Stomach (tissue), 9 donors: ENCODE results near the gene KRT83. TPM values are rescaled to one million over a fixed set of nuclear protein-coding genes. Genes with fewer than 3 reads are reported as not detected.
A peak's percentile ranks its signal among the peaks of the same experiment; 100 is the strongest.

Experiments
- DNase-seq, 2 donors: peaks; one replicate each; pipeline versions ENCODE4 v3.0.0 to v3.0.0-alpha.2; 2013 to 2019
- H3K27ac ChIP-seq, 5 donors: fragments of 200-600 bp in 4 of 5; sonication (generic) in 4 of 5; one replicate each; pipeline ENCODE4 v1.5.1; 2013 to 2019; ENCODE audit warnings: mild to moderate bottlenecking in 1 of 5, moderate library complexity in 1 of 5
- H3K27me3 ChIP-seq, 3 donors: fragments of 200-600 bp; sonication (generic); one replicate each; pipeline ENCODE4 v1.5.1; 2017 to 2019; ENCODE audit warnings: mixed run types in 1 of 3
- H3K36me3 ChIP-seq, 4 donors: fragments of 200-600 bp; sonication (generic); 1 replicate in 3 of 4; 2 replicates in 1 of 4; pipeline ENCODE4 v1.5.1; 2016 to 2019
- H3K4me1 ChIP-seq, 4 donors: fragments of 200-600 bp; sonication (generic); one replicate each; pipeline ENCODE4 v1.5.1; 2016 to 2019
- H3K4me3 ChIP-seq, 4 donors: fragments of 200-600 bp; sonication (generic) in 3 of 4; one replicate each; pipeline ENCODE4 v1.5.1; 2016 to 2019; ENCODE audit warnings: mild to moderate bottlenecking in 1 of 4
- H3K9me3 ChIP-seq, 4 donors: fragments of 200-600 bp; sonication (generic); one replicate each; pipeline ENCODE4 v1.5.1; 2016 to 2019
- CTCF ChIP-seq, 7 experiments: fragments of 450-650 bp in 4 of 7; fragments of 200-600 bp in 3 of 7; sonication (generic) in 3 of 7; IDR thresholded peaks; one replicate each; pipeline ENCODE4 v1.5.1; 2016 to 2019; ENCODE audit warnings: antibody characterized with exemption in 7 of 7, control low read depth in 2 of 7, mild to moderate bottlenecking in 1 of 7
- EP300 ChIP-seq: sonication (generic); formaldehyde crosslinking; IDR thresholded peaks from one replicate; pipeline ENCODE4 v1.6.1; 2017; ENCODE audit warnings: antibody characterized with exemption
- POLR2A ChIP-seq, 4 donors: fragments of 450-650 bp; IDR thresholded peaks; one replicate each; pipeline ENCODE4 v1.6.1; 2016; ENCODE audit warnings: antibody characterized with exemption in 4 of 4, control low read depth in 2 of 4, mild to moderate bottlenecking in 1 of 4, moderate library complexity in 1 of 4
- POLR2AphosphoS5 ChIP-seq, 3 donors: sonication (generic); formaldehyde crosslinking; IDR thresholded peaks; one replicate each; pipeline ENCODE4 v1.6.1; 2016; ENCODE audit warnings: antibody characterized with exemption in 3 of 3
- WGBS, 5 donors: extraction: QIAGEN DNeasy Blood & Tissue Kit in 3 of 5; methylation state at CpG; one replicate each; pipeline versions ENCODE4 v1.1.5 to v1.1.7; 2013 to 2018; 5-methylcytosine and 5-hydroxymethylcytosine counted together
- intact Hi-C: fragments of 100-400 bp; cut with DNase I; formaldehyde crosslinking; loops from one replicate; pipeline ENCODE4 v1.15.1; 2023; ENCODE audit warnings: low total_unique reads
- polyA plus RNA-seq, 3 donors: library from polyadenylated mRNA; stranded (reverse); fragments of 200-250 nt; gene quantifications; one replicate each; pipeline ENCODE4 v1.2.3, GENCODE V29; 2013
- total RNA-seq, 5 donors: library from RNA; depleted of rRNA; stranded (reverse); fragments of >200 nt; gene quantifications; one replicate each; pipeline versions ENCODE4 v1.1.0 to v1.2.3, GENCODE V29; 2014 to 2016
- donor health status: healthy with polysubstance abuse.
- donor health status: Bipolar disorder and iron deficiency.
- donor health status: healthy.

Gene KRT83
- total and polyA plus RNA-seq, 8 donors, result not detected

- Histone ChIP-seq H3K4me1 (peaks cover 7 to 18% (median 13%) of the 10 kb centered on the region in 4 donors), H3K9me3 (no peaks in the 10 kb centered on the region), H3K36me3 (no peaks in the 10 kb centered on the region), H3K27ac (no peak overlapping the region), H3K4me3 (no peak overlapping the region), H3K27me3 (peaks cover 0 to 12% (median 0%) of the 10 kb centered on the region in 3 donors)
- TF ChIP-seq POLR2AphosphoS5 (IDR thresholded peaks at IDR 0.05) (no peak), CTCF (IDR thresholded peaks at IDR 0.05) (no peak), POLR2A (IDR thresholded peaks at IDR 0.05) (no peak), EP300 (no peak)
- 93 to 96% (median 94%) methylated on average over 41 to 56 of the region's 56 CpGs for WGBS, 5 donors
- no peak for DNase-seq
- intact Hi-C loops, result no loop called here
Measured at GRCh38 chr12:52356031-52356761, 35.0 kb upstream of the KRT83 start.

DNA sequence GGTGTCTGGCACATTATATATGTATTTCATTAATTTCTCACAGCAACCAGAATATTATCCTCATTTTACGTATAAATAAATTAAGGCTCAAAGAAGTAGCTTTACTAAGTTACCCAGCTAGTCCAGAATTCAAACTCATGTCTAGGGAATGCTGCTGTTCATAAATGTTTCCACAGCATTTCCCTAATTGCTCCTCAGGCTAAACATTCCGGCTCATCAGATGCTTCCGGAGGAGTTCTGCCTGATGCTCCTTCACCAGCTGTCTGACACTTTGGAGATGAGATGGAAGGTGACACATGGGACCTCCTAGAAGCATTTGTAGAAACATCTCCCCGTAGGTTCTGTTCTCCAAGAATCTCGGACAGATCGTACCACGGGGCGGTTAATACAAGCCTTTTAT lies 34.0 kb upstream of the KRT83 start:
- WGBS, 5 donors, result 74 to 91% (median 87%) methylated on average over 8 of the region's 8 CpGs
- no peak for DNase-seq
- Histone ChIP-seq H3K36me3 (no peaks in the 10 kb centered on the region), H3K4me3 (no peak overlapping the region), H3K27ac (no peak overlapping the region), H3K27me3 (peaks cover 0 to 12% (median 0%) of the 10 kb centered on the region in 3 donors), H3K9me3 (no peaks in the 10 kb centered on the region), H3K4me1 (peaks cover 12 to 26% (median 19%) of the 10 kb centered on the region in 4 donors)
- intact Hi-C loops, result no loop called here
- TF ChIP-seq POLR2AphosphoS5 (IDR thresholded peaks at IDR 0.05) (no peak), EP300 (no peak), CTCF (IDR thresholded peaks at IDR 0.05) (no peak), POLR2A (IDR thresholded peaks at IDR 0.05) (no peak)

GRCh38 chr12:52354200-52354599 lies 33.0 kb upstream of the KRT83 start:
- peak in 1 of 2 donors; percentile 37 for DNase-seq
- no peak overlapping the region for H3K4me3 ChIP-seq
- H3K36me3 ChIP-seq, result no peaks in the 10 kb centered on the region
- 35 to 58% (median 44%) methylated on average over 5 of the region's 5 CpGs for WGBS, 5 donors
- H3K9me3 ChIP-seq, result no peaks in the 10 kb centered on the region
- no peak for TF ChIP-seq CTCF (IDR thresholded peaks at IDR 0.05)
- TF ChIP-seq POLR2AphosphoS5 (IDR thresholded peaks at IDR 0.05), result no peak
- TF ChIP-seq POLR2A (IDR thresholded peaks at IDR 0.05), result no peak
- TF ChIP-seq EP300, result no peak
- intact Hi-C loops, result no loop called here
- H3K27me3 ChIP-seq, result peaks cover 0 to 12% (median 0%) of the 10 kb centered on the region in 3 donors
- H3K27ac ChIP-seq, result no peak overlapping the region
- H3K4me1 ChIP-seq, result peaks cover 16 to 35% (median 25%) of the 10 kb centered on the region in 4 donors

- H3K27me3 ChIP-seq, result peaks cover 0 to 10% (median 0%) of the 10 kb centered on the region in 3 donors
- TF ChIP-seq CTCF (IDR thresholded peaks at IDR 0.05) (no peak), POLR2A (IDR thresholded peaks at IDR 0.05) (no peak), POLR2AphosphoS5 (IDR thresholded peaks at IDR 0.05) (no peak), EP300 (no peak)
- WGBS, 5 donors, result 63 to 78% (median 69%) methylated on average over 3 of the region's 3 CpGs
- intact Hi-C loops, result no loop called here
- H3K27ac ChIP-seq, result no peak overlapping the region
- no peak overlapping the region for H3K4me3 ChIP-seq
- DNase-seq, result no peak
- H3K9me3 ChIP-seq, result no peaks in the 10 kb centered on the region
- peaks cover 21 to 39% (median 30%) of the 10 kb centered on the region in 4 donors for H3K4me1 ChIP-seq
- no peaks in the 10 kb centered on the region for H3K36me3 ChIP-seq
Measured at GRCh38 chr12:52353766-52354165, 32.6 kb upstream of the KRT83 start.
